GM12864 (cell line): ENCODE data around the gene MPRIP.

Experiments
- DNase-seq: peaks from one replicate; pipeline ENCODE4 v3.0.0-alpha.2; 2011; ENCODE audit warnings: low read depth
- H3K4me3 ChIP-seq: 2 replicates; pipeline ENCODE4 v1.5.1; 2011; ENCODE audit warnings: mild to moderate bottlenecking, low read depth, low read length, control low read depth
- CTCF ChIP-seq: IDR thresholded peaks from 2 replicates; pipeline ENCODE4 v1.5.1; 2011; ENCODE audit warnings: low read depth, mild to moderate bottlenecking, moderate library complexity, low read length, control low read depth, inconsistent platforms; ENCODE audit errors: missing control alignments

MPRIP gene

GRCh38 chr17:17161121-17161520 lies 118.9 kb downstream of the MPRIP start:
- no peak for DNase-seq
- TF ChIP-seq CTCF: no peak
- H3K4me3 ChIP-seq: no peak overlapping the region

GRCh38 chr17:17161759-17162158 lies 119.5 kb downstream of the MPRIP start:
- no peak for TF ChIP-seq CTCF
- H3K4me3 ChIP-seq: no peak overlapping the region
- no peak for DNase-seq

GRCh38 chr17:17164156-17164555 lies 121.9 kb downstream of the MPRIP start:
- H3K4me3 ChIP-seq: no peak overlapping the region
- TF ChIP-seq CTCF: no peak
- DNase-seq: no peak

- no peak for TF ChIP-seq CTCF
- DNase-seq: no peak
- H3K4me3 ChIP-seq: no peak overlapping the region
Observed at GRCh38 chr17:17164676-17165075, 122.4 kb downstream of the MPRIP start.

- H3K4me3 ChIP-seq: no peak overlapping the region
- DNase-seq: no peak
- TF ChIP-seq CTCF: no peak
Observed at GRCh38 chr17:17165666-17166308, 123.5 kb downstream of the MPRIP start.

GRCh38 chr17:17166446-17166845 lies 124.2 kb downstream of the MPRIP start:
- TF ChIP-seq CTCF: no peak
- no peak overlapping the region for H3K4me3 ChIP-seq
- no peak for DNase-seq

GRCh38 chr17:17167356-17167755 lies 125.1 kb downstream of the MPRIP start:
- DNase-seq: no peak
- no peak overlapping the region for H3K4me3 ChIP-seq
- TF ChIP-seq CTCF: no peak
